ENCODE results near the gene TRMT6.

Gene TRMT6

GRCh38 chr20:5893052-5893451, 57.3 kb downstream of the TRMT6 start:
- no peak for DNase-seq

GRCh38 chr20:5890773-5891441, 59.4 kb downstream of the TRMT6 start:
- no peak for DNase-seq

GRCh38 chr20:5888041-5888440, 62.3 kb downstream of the TRMT6 start:
- DNase-seq, result no peak

- DNase-seq, result no peak
These were observed 62.9 kb downstream of the TRMT6 start for GRCh38 chr20:5887386-5887785.
